ENCODE results near the gene ILDR2.

ILDR2 gene

GRCh38 chr1:166971252-166971651 is 4.1 kb downstream of the ILDR2 start:
- TF ChIP-seq CTCF (IDR thresholded peaks at IDR 0.05; ENCODE audit: control insufficient read depth, extremely low read depth, insufficient read depth), result no peak

GRCh38 chr1:166969074-166969677 is 6.2 kb downstream of the ILDR2 start:
- TF ChIP-seq CTCF (IDR thresholded peaks at IDR 0.05; ENCODE audit: control insufficient read depth, extremely low read depth, insufficient read depth), result no peak

More at GRCh38 chr1:166971252-166971651, 4.1 kb downstream of the ILDR2 start:
- no peak for DNase-seq (ENCODE audit: low read depth)
- no peak overlapping the region for H3K4me3 ChIP-seq (ENCODE audit: low read depth, low read length)

GRCh38 chr1:166960858-166961474 is 14.4 kb downstream of the ILDR2 start:
- no peak for DNase-seq (ENCODE audit: low read depth)
- no peak for TF ChIP-seq CTCF (IDR thresholded peaks at IDR 0.05; ENCODE audit: control insufficient read depth, extremely low read depth, insufficient read depth)
- H3K4me3 ChIP-seq (ENCODE audit: low read depth, low read length), result no peak overlapping the region

More at GRCh38 chr1:166969074-166969677, 6.2 kb downstream of the ILDR2 start:
- no peak for DNase-seq (ENCODE audit: low read depth)
- H3K4me3 ChIP-seq (ENCODE audit: low read depth, low read length), result no peak overlapping the region

- DNase-seq (ENCODE audit: low read depth), result no peak
- no peak overlapping the region for H3K4me3 ChIP-seq (ENCODE audit: low read depth, low read length)
- no peak for TF ChIP-seq CTCF (IDR thresholded peaks at IDR 0.05; ENCODE audit: control insufficient read depth, extremely low read depth, insufficient read depth)
Observed at GRCh38 chr1:166956872-166957271, 18.5 kb downstream of the ILDR2 start.

- TF ChIP-seq CTCF (IDR thresholded peaks at IDR 0.05; ENCODE audit: control insufficient read depth, extremely low read depth, insufficient read depth), result no peak
- peak; percentile 67 for DNase-seq (ENCODE audit: low read depth)
- no peak overlapping the region for H3K4me3 ChIP-seq (ENCODE audit: low read depth, low read length)
Observed at GRCh38 chr1:166956057-166956850, 19.1 kb downstream of the ILDR2 start.

GRCh38 chr1:166953491-166953890 is 21.8 kb downstream of the ILDR2 start:
- H3K4me3 ChIP-seq (ENCODE audit: low read depth, low read length), result no peak overlapping the region
- no peak for TF ChIP-seq CTCF (IDR thresholded peaks at IDR 0.05; ENCODE audit: control insufficient read depth, extremely low read depth, insufficient read depth)
- no peak for DNase-seq (ENCODE audit: low read depth)

All from LNCaP clone FGC (cell line).